ENCODE results near the gene C7orf25. TPM values are rescaled to one million over a fixed set of nuclear protein-coding genes. Genes with fewer than 3 reads are reported as not detected.

Gene C7orf25
- total RNA-seq, 1 experiment from 2014 or later, result 7.0 TPM

- in situ Hi-C loops (cut with HindIII; ENCODE audit: low sequenced_read_pairs), result no loop called here
- DNase-seq (ENCODE audit: low spot score), result no peak
Measured at GRCh38 chr7:42931447-42931833, 19.6 kb upstream of the C7orf25 start.

GRCh38 chr7:42930889-42931288 lies 19.0 kb upstream of the C7orf25 start:
- in situ Hi-C loops (cut with HindIII; ENCODE audit: low sequenced_read_pairs), result no loop called here
- DNase-seq (ENCODE audit: low spot score), result no peak

- no peak for DNase-seq (ENCODE audit: low spot score)
- in situ Hi-C loops (cut with HindIII; ENCODE audit: low sequenced_read_pairs), result no loop called here
Measured at GRCh38 chr7:42929449-42929848, 17.6 kb upstream of the C7orf25 start.

GRCh38 chr7:42928754-42929153 lies 16.9 kb upstream of the C7orf25 start:
- in situ Hi-C loops (cut with HindIII; ENCODE audit: low sequenced_read_pairs), result no loop called here
- DNase-seq (ENCODE audit: low spot score), result no peak

GRCh38 chr7:42926204-42926603 lies 14.3 kb upstream of the C7orf25 start:
- no peak for DNase-seq (ENCODE audit: low spot score)
- in situ Hi-C loops (cut with HindIII; ENCODE audit: low sequenced_read_pairs), result no loop called here

- no peak for DNase-seq (ENCODE audit: low spot score)
- in situ Hi-C loops (cut with HindIII; ENCODE audit: low sequenced_read_pairs), result no loop called here
Measured at GRCh38 chr7:42925630-42926029, 13.8 kb upstream of the C7orf25 start.

- no peak for DNase-seq (ENCODE audit: low spot score)
- in situ Hi-C loops (cut with HindIII; ENCODE audit: low sequenced_read_pairs), result no loop called here
Measured at GRCh38 chr7:42924223-42924838, 12.5 kb upstream of the C7orf25 start.

- in situ Hi-C loops (cut with HindIII; ENCODE audit: low sequenced_read_pairs), result no loop called here
- no peak for DNase-seq (ENCODE audit: low spot score)
Measured at GRCh38 chr7:42922017-42922753, 10.3 kb upstream of the C7orf25 start.

GRCh38 chr7:42915356-42915755 lies 3.5 kb upstream of the C7orf25 start:
- in situ Hi-C loops (cut with HindIII; ENCODE audit: low sequenced_read_pairs), result no loop called here
- DNase-seq (ENCODE audit: low spot score), result no peak

GRCh38 chr7:42914421-42915045 lies 2.7 kb upstream of the C7orf25 start:
- in situ Hi-C loops (cut with HindIII; ENCODE audit: low sequenced_read_pairs), result no loop called here
- DNase-seq (ENCODE audit: low spot score), result no peak

GRCh38 chr7:42914009-42914408 lies 2.1 kb upstream of the C7orf25 start:
- in situ Hi-C loops (cut with HindIII; ENCODE audit: low sequenced_read_pairs), result no loop called here
- no peak for DNase-seq (ENCODE audit: low spot score)

GRCh38 chr7:42913591-42913990 lies 1.7 kb upstream of the C7orf25 start:
- in situ Hi-C loops (cut with HindIII; ENCODE audit: low sequenced_read_pairs), result no loop called here
- no peak for DNase-seq (ENCODE audit: low spot score)

GRCh38 chr7:42910306-42910705 lies 1.6 kb downstream of the C7orf25 start:
- in situ Hi-C loops (cut with HindIII; ENCODE audit: low sequenced_read_pairs), result no loop called here
- DNase-seq (ENCODE audit: low spot score), result no peak

- DNase-seq (ENCODE audit: low spot score), result no peak
- in situ Hi-C loops (cut with HindIII; ENCODE audit: low sequenced_read_pairs), result no loop called here
Measured at GRCh38 chr7:42907316-42907715, 4.6 kb downstream of the C7orf25 start.

- in situ Hi-C loops (cut with HindIII; ENCODE audit: low sequenced_read_pairs), result no loop called here
- DNase-seq (ENCODE audit: low spot score), result no peak
Measured at GRCh38 chr7:42906181-42906580, 5.7 kb downstream of the C7orf25 start.

GRCh38 chr7:42902331-42902730 lies 9.5 kb downstream of the C7orf25 start:
- in situ Hi-C loops (cut with HindIII; ENCODE audit: low sequenced_read_pairs), result no loop called here
- no peak for DNase-seq (ENCODE audit: low spot score)

GRCh38 chr7:42900842-42901241 lies 11.0 kb downstream of the C7orf25 start:
- DNase-seq (ENCODE audit: low spot score), result no peak
- in situ Hi-C loops (cut with HindIII; ENCODE audit: low sequenced_read_pairs), result no loop called here

GRCh38 chr7:42893346-42894240 lies 18.3 kb downstream of the C7orf25 start:
- DNase-seq (ENCODE audit: low spot score), result no peak
- in situ Hi-C loops (cut with HindIII; ENCODE audit: low sequenced_read_pairs), result no loop called here

GRCh38 chr7:42886893-42887505 lies 24.9 kb downstream of the C7orf25 start:
- in situ Hi-C loops (cut with HindIII; ENCODE audit: low sequenced_read_pairs), result no loop called here
- no peak for DNase-seq (ENCODE audit: low spot score)
